GM20000 (cell line): ENCODE results near the gene FAM111A.
A peak's percentile ranks its signal among the peaks of the same experiment; 100 is the strongest.

Source experiments
- DNase-seq: peaks from one replicate; pipeline ENCODE4 v3.0.0; 2012; ENCODE audit warnings: low spot score
- CTCF ChIP-seq: IDR thresholded peaks from 2 replicates; pipeline ENCODE4 v1.5.1; 2012; ENCODE audit warnings: mild to moderate bottlenecking, control low read depth; ENCODE audit errors: extremely low read depth, missing control alignments

The FAM111A gene

GRCh38 chr11:59152312-59152951 lies 9.8 kb downstream of the FAM111A start:
- no peak for TF ChIP-seq CTCF
- DNase-seq = peak; percentile 67

- TF ChIP-seq CTCF = no peak
Observed at GRCh38 chr11:59154610-59155009, 12.0 kb downstream of the FAM111A start.

GRCh38 chr11:59157433-59157832 lies 14.8 kb downstream of the FAM111A start:
- TF ChIP-seq CTCF = no peak
- no peak for DNase-seq

More at GRCh38 chr11:59154610-59155009, 12.0 kb downstream of the FAM111A start:
- no peak for DNase-seq

DNA sequence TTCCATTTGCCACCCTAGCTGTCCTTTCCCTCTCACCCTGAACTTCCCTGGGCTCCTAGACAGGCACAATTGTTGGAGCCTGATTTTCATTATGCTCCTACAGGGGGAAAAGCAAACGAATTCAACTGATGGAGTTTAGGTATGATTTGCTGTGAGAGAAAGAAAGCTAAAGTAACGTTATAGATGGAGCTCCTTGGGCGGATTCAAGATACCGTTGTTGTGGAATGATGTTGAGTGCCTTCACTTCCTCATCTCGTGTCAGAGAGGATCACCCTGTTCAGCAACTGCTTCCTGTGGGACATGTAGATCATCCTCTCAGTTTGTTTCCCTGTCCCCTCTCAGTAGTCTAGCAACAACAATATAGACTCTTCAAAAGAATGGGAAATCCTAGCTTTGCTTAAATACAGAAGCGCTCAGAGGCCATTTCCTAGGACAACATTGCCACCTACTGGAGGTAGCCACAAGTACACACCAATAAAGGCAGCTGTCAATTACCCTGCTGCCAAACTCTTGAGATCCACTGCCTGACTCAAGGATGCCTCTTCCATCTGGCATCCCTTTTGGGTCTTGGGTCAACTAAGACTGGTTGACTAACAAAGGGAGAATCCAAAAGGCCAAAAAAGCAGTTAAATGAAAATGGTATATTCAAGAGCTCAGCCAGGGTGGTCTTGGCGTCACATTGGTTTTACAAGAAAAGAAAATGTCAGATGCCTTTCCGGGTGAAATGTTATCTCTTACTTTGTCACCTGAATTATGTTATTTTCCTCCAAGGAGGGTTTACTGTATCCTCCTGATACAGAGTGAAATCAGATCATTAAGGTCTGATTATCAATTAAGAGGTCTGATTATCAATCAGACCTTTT lies 15.8 kb downstream of the FAM111A start:
- DNase-seq = peak; percentile 70
- TF ChIP-seq CTCF = peak; percentile 58

GRCh38 chr11:59164028-59164427 lies 21.4 kb downstream of the FAM111A start:
- TF ChIP-seq CTCF = no peak
- DNase-seq = no peak

- peak; percentile 89 for DNase-seq
- TF ChIP-seq CTCF = peak; percentile 97
Observed at GRCh38 chr11:59171508-59172322, 29.1 kb downstream of the FAM111A start, which contains the start of gene DTX4. Gene DTX4 (plus strand): TSS chr11:59172132. CDS start chr11:59172596, 464 bp downstream.
